GM19240 (cell line): ENCODE results near the gene BTBD1.

Experiments used
- DNase-seq: peaks from one replicate; pipeline ENCODE4 v3.0.0; 2011; ENCODE audit warnings: low spot score; ENCODE audit not compliant: insufficient read length

The BTBD1 gene

GRCh38 chr15:83066734-83067637 lies at the start of gene BTBD1:
TSS of gene BTBD1 (minus strand) at chr15:83067252. CDS start at chr15:83067151, 101 bp downstream.
- DNase-seq = peak; percentile 90

- DNase-seq = no peak
Measured at GRCh38 chr15:83115831-83116565, 48.9 kb upstream of the BTBD1 start.

- DNase-seq = no peak
Measured at GRCh38 chr15:83115410-83115809, 48.4 kb upstream of the BTBD1 start.

GRCh38 chr15:83114856-83115255 lies 47.8 kb upstream of the BTBD1 start:
- DNase-seq = no peak

GRCh38 chr15:83113881-83114674 lies 47.0 kb upstream of the BTBD1 start:
- no peak for DNase-seq

GRCh38 chr15:83112956-83113299 lies 45.9 kb upstream of the BTBD1 start:
- no peak for DNase-seq

- DNase-seq = no peak
Measured at GRCh38 chr15:83112233-83112955, 45.3 kb upstream of the BTBD1 start.

- no peak for DNase-seq
Measured at GRCh38 chr15:83111149-83111548, 44.1 kb upstream of the BTBD1 start.

GRCh38 chr15:83110381-83110780 lies 43.3 kb upstream of the BTBD1 start:
- DNase-seq = no peak

- no peak for DNase-seq
Measured at GRCh38 chr15:83109532-83109931, 42.5 kb upstream of the BTBD1 start.

GRCh38 chr15:83108266-83109219 lies 41.5 kb upstream of the BTBD1 start:
- DNase-seq = no peak

- DNase-seq = no peak
Measured at GRCh38 chr15:83107841-83108181, 40.8 kb upstream of the BTBD1 start.

- DNase-seq = no peak
Measured at GRCh38 chr15:83106994-83107840, 40.2 kb upstream of the BTBD1 start, which contains the start of gene TM6SF1. TSS of gene TM6SF1 (plus strand) at chr15:83107645. CDS start at chr15:83107681, 36 bp downstream.

GRCh38 chr15:83105440-83105839 lies 38.4 kb upstream of the BTBD1 start:
- no peak for DNase-seq

- no peak for DNase-seq
Measured at GRCh38 chr15:83104141-83104540, 37.1 kb upstream of the BTBD1 start.

- no peak for DNase-seq
Measured at GRCh38 chr15:83102346-83102745, 35.3 kb upstream of the BTBD1 start.

GRCh38 chr15:83100097-83100646 lies 33.1 kb upstream of the BTBD1 start:
- DNase-seq = no peak

GRCh38 chr15:83099290-83099689 lies 32.2 kb upstream of the BTBD1 start:
- DNase-seq = no peak

- no peak for DNase-seq
Measured at GRCh38 chr15:83098079-83098478, 31.0 kb upstream of the BTBD1 start.
